PFSK-1 (cell line): ENCODE data around the gene FOXO3.

Experiments used
- FOXP2 ChIP-seq: optimal IDR thresholded peaks from 2 replicates; pipeline ENCODE3; 2011; ENCODE audit warnings: borderline replicate concordance, control low read depth, inconsistent platforms; ENCODE audit not compliant: insufficient read depth; ENCODE audit errors: extremely low read length, extremely low read depth
- POLR2AphosphoS5 ChIP-seq: IDR thresholded peaks from 2 replicates; pipeline ENCODE4 v1.6.1; 2012; ENCODE audit warnings: low read depth, mild to moderate bottlenecking, control low read depth, low read length, moderate library complexity
- SIN3A ChIP-seq: IDR thresholded peaks from 2 replicates; pipeline ENCODE4 v1.6.1; 2012; ENCODE audit warnings: mild to moderate bottlenecking, low read length, moderate library complexity, borderline replicate concordance; ENCODE audit not compliant: insufficient read depth
- TAF1 ChIP-seq: IDR thresholded peaks from 2 replicates; pipeline ENCODE4 v1.6.1; 2012; ENCODE audit warnings: low read length, control low read depth, borderline replicate concordance; ENCODE audit not compliant: insufficient read depth
- TF ChIP-seq, protein P1 (sequence below), 2 experiments: IDR thresholded peaks; 2 replicates each; pipeline versions ENCODE4 v1.6.1 to v1.8.0; 2011 to 2012; ENCODE audit warnings: low read depth in 2 of 2, low read length in 2 of 2, control low read depth in 1 of 2, inconsistent platforms in 1 of 2, mild to moderate bottlenecking in 1 of 2, moderate library complexity in 1 of 2; ENCODE audit not compliant: insufficient read depth in 1 of 2

Gene FOXO3

DNA sequence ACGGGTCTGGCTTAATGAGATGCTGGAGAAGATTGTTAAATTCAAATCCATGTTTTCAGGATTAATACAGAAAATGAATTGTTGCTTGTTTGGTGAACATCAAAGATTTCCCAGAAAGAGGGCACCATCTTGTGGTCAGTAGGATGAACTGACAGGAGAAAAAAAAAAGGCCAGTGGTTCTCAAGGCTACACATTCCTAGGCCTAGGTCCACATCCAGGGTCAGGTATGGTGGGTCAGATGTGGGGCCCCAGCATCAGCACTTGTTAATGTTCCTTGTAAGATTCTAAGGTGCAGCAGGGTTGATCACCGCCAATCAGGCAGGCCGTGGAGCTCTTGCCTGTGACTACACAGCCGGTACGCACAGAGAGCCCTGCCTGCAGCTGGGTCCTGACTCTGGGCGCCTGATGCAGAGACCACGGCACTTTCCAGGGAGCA is 34.0 kb upstream of the FOXO3 start:
- TF ChIP-seq POLR2AphosphoS5 (no peak), SIN3A (no peak), TAF1 (no peak), FOXP2 (no peak)
- TF ChIP-seq, protein P1, sequence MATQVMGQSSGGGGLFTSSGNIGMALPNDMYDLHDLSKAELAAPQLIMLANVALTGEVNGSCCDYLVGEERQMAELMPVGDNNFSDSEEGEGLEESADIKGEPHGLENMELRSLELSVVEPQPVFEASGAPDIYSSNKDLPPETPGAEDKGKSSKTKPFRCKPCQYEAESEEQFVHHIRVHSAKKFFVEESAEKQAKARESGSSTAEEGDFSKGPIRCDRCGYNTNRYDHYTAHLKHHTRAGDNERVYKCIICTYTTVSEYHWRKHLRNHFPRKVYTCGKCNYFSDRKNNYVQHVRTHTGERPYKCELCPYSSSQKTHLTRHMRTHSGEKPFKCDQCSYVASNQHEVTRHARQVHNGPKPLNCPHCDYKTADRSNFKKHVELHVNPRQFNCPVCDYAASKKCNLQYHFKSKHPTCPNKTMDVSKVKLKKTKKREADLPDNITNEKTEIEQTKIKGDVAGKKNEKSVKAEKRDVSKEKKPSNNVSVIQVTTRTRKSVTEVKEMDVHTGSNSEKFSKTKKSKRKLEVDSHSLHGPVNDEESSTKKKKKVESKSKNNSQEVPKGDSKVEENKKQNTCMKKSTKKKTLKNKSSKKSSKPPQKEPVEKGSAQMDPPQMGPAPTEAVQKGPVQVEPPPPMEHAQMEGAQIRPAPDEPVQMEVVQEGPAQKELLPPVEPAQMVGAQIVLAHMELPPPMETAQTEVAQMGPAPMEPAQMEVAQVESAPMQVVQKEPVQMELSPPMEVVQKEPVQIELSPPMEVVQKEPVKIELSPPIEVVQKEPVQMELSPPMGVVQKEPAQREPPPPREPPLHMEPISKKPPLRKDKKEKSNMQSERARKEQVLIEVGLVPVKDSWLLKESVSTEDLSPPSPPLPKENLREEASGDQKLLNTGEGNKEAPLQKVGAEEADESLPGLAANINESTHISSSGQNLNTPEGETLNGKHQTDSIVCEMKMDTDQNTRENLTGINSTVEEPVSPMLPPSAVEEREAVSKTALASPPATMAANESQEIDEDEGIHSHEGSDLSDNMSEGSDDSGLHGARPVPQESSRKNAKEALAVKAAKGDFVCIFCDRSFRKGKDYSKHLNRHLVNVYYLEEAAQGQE (IDR thresholded peaks at IDR 0.05; ENCODE audit: insufficient read depth in 1 of 2, low read depth in 2 of 2, low read length in 2 of 2) = no peak

GRCh38 chr6:108528878-108529277 is 31.8 kb upstream of the FOXO3 start:
- TF ChIP-seq FOXP2 (no peak), SIN3A (no peak), TAF1 (no peak), POLR2AphosphoS5 (no peak)
- TF ChIP-seq, protein P1 (IDR thresholded peaks at IDR 0.05; ENCODE audit: insufficient read depth in 1 of 2, low read depth in 2 of 2, low read length in 2 of 2) = no peak

GRCh38 chr6:108531332-108531731 is 29.4 kb upstream of the FOXO3 start:
- TF ChIP-seq, protein P1 (IDR thresholded peaks at IDR 0.05; ENCODE audit: insufficient read depth in 1 of 2, low read depth in 2 of 2, low read length in 2 of 2) = no peak
- no peak for TF ChIP-seq POLR2AphosphoS5
- TF ChIP-seq FOXP2 = no peak
- no peak for TF ChIP-seq TAF1
- no peak for TF ChIP-seq SIN3A

- TF ChIP-seq TAF1 = no peak
- TF ChIP-seq, protein P1 (IDR thresholded peaks at IDR 0.05; ENCODE audit: insufficient read depth in 1 of 2, low read depth in 2 of 2, low read length in 2 of 2) = no peak
- no peak for TF ChIP-seq POLR2AphosphoS5
Measured at GRCh38 chr6:108535114-108535742, 25.5 kb upstream of the FOXO3 start.
